Fibroblast of the conjunctiva (primary cell): Measurements from ENCODE around the gene LSM11.

ENCODE experiments used
- DNase-seq: peaks from one replicate; pipeline ENCODE4 v3.0.0-alpha.2; 2010; ENCODE audit warnings: low read depth

The LSM11 gene

DNA sequence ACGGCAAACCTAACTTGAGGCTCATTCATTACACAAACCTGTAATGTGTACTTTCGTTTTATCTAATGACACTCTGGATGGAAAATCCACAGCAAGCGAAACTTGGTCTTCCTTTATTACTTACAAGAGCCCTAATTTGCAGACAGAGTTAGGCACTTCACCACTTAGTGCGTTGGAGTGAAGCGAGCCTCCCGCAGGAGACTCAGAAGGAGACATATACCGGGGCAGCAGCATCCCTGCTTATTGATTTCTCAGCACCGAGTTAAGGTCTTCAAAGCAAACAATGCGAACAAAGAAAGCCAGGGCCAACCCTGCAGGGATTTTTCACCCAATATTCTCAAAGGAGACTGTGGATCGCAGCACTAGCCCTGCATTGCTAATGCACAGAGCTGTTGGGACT, 28.6 kb downstream of the LSM11 start:
- no peak for DNase-seq

DNA sequence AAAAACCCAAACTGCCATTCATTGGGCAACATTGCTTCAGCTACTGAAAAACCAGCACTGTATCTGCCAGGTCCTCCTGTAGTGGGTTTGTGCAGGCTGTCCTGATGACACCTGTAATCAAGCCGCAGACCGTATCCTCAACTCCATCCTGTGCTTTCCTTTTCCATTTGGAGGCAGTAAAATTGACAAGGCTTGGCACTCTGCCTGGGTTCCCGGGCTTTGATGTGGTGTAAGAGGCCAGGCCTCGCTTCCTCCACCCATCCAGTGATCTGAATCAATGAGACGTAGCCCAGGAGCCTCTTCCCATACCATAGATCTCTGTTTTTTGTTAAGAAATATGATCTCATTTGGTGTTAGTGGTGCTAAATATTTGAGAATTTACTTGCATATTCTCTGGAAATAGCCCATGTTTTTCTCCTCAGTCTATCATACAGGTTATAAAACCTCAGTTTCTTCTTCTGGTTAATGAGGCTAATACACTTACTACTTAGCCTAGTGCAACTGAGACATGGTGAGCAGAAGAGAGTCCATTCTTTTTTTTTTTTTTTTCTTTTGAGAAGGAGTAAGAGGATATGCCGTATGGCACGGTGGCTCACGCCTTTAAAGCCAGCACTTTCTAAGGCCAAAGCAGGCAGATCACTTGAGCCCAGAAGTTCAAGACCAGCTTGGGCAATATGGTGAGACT, 34.8 kb downstream of the LSM11 start:
- DNase-seq = no peak

DNA sequence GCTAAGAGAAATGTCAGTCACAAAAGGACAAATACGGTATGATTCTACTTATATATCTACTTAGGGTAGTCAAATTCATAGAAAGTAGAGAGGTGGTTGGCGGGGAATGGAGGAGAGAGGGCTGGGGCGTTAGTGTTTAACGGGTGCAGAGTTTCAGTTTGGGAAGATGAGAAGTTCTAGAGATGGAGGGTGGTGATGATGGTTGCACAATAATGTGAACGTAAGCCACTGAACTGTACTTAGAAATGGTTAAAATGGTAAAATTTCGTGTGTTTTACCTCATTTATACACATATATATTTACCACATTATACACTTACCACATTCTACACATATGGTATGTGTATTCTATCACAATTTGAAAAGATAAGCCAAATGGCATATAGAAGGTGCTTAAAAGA, 35.7 kb downstream of the LSM11 start:
- no peak for DNase-seq

DNA sequence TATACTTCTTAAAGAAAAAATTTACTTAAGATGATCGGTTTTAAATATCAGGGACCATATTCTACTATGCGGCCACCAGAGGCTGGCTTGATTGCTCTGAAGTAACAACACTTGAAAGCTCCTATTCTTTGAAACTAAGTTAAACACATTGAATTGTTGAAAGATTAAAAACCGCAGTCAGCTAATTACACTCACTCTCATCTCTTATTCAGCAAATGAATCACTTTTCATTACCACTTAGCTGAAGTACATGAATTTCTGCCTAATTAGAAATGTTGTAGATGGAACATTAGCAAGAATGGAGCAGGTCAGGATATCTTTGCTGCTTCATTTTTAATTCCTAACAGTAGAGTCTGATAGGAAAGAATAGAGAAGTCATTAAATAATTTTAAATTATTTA, 42.3 kb downstream of the LSM11 start:
- DNase-seq = no peak

DNA sequence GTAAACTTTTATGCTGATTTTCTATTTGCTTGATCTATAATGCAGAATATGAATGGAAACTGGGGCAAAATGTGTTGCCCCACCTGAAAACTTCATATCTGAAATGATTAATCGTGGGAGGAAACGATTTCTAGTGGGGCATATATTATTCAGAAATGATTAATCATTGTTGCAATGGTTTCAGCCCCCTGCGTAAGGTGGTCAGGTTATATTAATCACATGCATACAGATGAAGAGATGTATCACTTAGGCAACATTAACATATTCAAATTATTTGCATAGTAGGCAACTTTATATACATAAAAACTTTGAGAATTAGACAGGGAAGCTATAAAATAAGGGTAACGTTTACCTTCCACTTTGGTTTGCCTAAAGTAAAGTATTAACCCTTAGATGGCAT, 49.8 kb downstream of the LSM11 start:
- DNase-seq = no peak

DNA sequence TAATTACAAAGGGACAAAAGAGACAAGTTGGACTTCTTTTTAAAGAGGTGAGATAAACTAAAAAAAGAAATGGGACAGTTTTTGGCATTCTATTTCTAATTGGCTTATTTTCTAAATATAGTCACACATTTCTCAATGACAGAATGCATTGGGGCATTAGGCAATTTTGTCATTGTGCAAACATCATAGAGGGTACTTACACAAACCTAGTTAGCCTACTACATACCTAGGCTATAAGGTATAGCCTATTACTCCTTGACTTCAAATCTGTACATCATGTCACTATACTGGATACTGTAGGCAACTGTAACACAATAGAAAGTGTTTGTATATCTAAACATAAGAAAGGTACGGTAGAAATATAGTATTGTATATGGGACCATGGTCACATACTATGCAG, 56.1 kb downstream of the LSM11 start:
- no peak for DNase-seq

DNA sequence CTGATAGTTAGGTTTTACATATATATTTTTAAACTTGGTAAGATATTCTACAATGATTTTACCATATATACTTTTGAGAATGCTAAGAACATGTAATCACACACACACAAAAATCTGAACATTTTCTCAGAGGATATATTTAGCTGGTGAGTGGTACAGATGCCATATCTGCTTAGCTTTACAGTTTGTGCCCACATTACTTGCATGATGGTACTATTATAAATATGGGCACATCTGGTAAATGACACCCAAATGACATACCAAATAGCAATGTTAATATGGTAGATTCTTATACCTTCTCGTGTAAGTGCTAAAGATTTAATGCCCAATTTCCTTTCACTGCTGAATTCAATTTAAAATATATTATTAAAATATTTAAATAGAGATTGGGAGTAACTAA, 56.6 kb downstream of the LSM11 start:
- DNase-seq = no peak

DNA sequence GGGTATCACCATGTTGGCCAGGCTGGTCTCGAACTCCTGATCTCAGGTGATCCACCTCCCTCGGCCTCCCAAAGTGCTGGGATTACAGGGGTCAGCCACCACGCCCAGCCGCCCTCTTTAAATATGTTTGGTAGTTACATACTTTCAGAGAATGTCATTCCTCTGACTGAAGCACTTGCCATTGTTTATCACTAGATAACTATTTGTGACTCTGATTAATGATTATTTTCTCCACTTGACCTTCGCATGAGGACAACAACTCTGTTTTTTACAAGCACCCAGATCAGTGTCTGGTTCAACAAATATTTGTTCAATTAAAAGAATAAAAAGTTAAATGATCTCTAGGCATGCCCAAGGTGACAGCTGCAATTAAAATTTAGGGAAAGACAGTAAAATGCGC, 59.2 kb downstream of the LSM11 start:
- DNase-seq = no peak

DNA sequence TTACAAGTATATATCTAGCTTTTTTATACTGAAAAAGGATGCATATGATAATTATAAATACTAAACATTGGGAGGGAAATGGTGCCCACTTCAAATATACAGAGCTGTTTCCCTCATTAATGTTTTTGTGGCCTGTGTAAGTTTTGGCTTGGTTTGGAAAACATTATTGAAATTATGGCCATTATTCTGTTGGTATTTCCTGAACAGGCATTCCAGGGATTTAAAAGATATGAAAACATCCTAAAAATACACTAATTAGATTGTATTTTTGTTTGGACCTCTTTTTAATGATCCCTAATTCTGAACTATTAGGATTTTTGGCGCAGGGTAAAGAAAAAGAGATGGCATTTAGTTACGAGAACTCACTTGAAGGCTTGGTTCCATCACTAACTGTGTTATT, 64.5 kb downstream of the LSM11 start:
- no peak for DNase-seq
